ENCODE results near the gene PTGER2. TPM values are rescaled to one million over a fixed set of nuclear protein-coding genes. Genes with fewer than 3 reads are reported as not detected.

Gene PTGER2
- total RNA-seq, 2 donors from 2014 or later: 2.3 TPM; not detected in 1

GRCh38 chr14:52307905-52308304 is 6.2 kb upstream of the PTGER2 start:
- Histone ChIP-seq H3K9me3 (no peaks in the 10 kb centered on the region), H3K4me1 (no peaks in the 10 kb centered on the region), H3K27ac (no peak overlapping the region), H3K36me3 (replicated peaks in 1 of 2; ENCODE audit: insufficient read depth in 1 of 2, low read depth in 2 of 2) (no peaks in the 10 kb centered on the region), H3K4me3 (no peak overlapping the region), H3K27me3 (no peaks in the 10 kb centered on the region)
- TF ChIP-seq POLR2A (IDR thresholded peaks at IDR 0.05) (no peak), CTCF (IDR thresholded peaks at IDR 0.05) (no peak)
- no peak for ATAC-seq
- intact Hi-C loops (cut with DNase I): no loop called here
- 65 to 72% methylated on average over 2 of the region's 2 CpGs for WGBS, 2 donors
- no peak for DNase-seq

GRCh38 chr14:52310541-52310940 is 3.6 kb upstream of the PTGER2 start:
- Histone ChIP-seq H3K4me3 (no peak overlapping the region), H3K27ac (no peak overlapping the region), H3K4me1 (peaks cover 18% of the 10 kb centered on the region), H3K36me3 (replicated peaks in 1 of 2; ENCODE audit: insufficient read depth in 1 of 2, low read depth in 2 of 2) (no peaks in the 10 kb centered on the region), H3K9me3 (no peaks in the 10 kb centered on the region), H3K27me3 (peaks cover 0 to 6% of the 10 kb centered on the region in 2 donors)
- TF ChIP-seq CTCF (IDR thresholded peaks at IDR 0.05): no peak
- TF ChIP-seq POLR2A (IDR thresholded peaks at IDR 0.05): no peak
- WGBS, 2 donors: 49 to 60% methylated on average over 3 of the region's 3 CpGs
- DNase-seq (no peak), ATAC-seq (no peak)
- intact Hi-C loops (cut with DNase I): no loop called here

- H3K27ac ChIP-seq: no peak overlapping the region
- TF ChIP-seq POLR2A (IDR thresholded peaks at IDR 0.05) (no peak), CTCF (IDR thresholded peaks at IDR 0.05) (no peak)
- intact Hi-C loops (cut with DNase I): no loop called here
- no peaks in the 10 kb centered on the region for H3K9me3 ChIP-seq
- 58 to 82% methylated on average over 5 of the region's 5 CpGs for WGBS, 2 donors
- peaks cover 18% of the 10 kb centered on the region for H3K4me1 ChIP-seq
- peak in 1 of 4 donors; percentile 24 for DNase-seq
- peaks cover 0 to 6% of the 10 kb centered on the region in 2 donors for H3K27me3 ChIP-seq
- no peak overlapping the region for H3K4me3 ChIP-seq
- no peak for ATAC-seq
- no peaks in the 10 kb centered on the region for H3K36me3 ChIP-seq (replicated peaks in 1 of 2; ENCODE audit: insufficient read depth in 1 of 2, low read depth in 2 of 2)
These were observed 1.2 kb upstream of the PTGER2 start for GRCh38 chr14:52312931-52313355.

GRCh38 chr14:52313462-52313861 is 650 bp upstream of the PTGER2 start:
- Histone ChIP-seq H3K27ac (peak overlapping the region in 2 of 4 donors; percentile 3 to 40), H3K27me3 (peaks cover 0 to 6% of the 10 kb centered on the region in 2 donors), H3K4me1 (peaks cover 18% of the 10 kb centered on the region), H3K36me3 (replicated peaks in 1 of 2; ENCODE audit: insufficient read depth in 1 of 2, low read depth in 2 of 2) (no peaks in the 10 kb centered on the region), H3K4me3 (peak overlapping the region in 1 of 2 donors; percentile 24), H3K9me3 (no peaks in the 10 kb centered on the region)
- WGBS, 2 donors: 24 to 41% methylated on average over 10 of the region's 10 CpGs
- TF ChIP-seq CTCF (IDR thresholded peaks at IDR 0.05) (no peak), POLR2A (IDR thresholded peaks at IDR 0.05) (no peak)
- no peak for DNase-seq
- no peak for ATAC-seq
- intact Hi-C loops (cut with DNase I): no loop called here
